ENCODE data around the gene SMPD3.

The SMPD3 gene

GRCh38 chr16:68367440-68367839, 80.9 kb downstream of the SMPD3 start:
- DNase-seq = no peak

GRCh38 chr16:68367030-68367429, 81.3 kb downstream of the SMPD3 start:
- peak; percentile 40 for DNase-seq

DNA sequence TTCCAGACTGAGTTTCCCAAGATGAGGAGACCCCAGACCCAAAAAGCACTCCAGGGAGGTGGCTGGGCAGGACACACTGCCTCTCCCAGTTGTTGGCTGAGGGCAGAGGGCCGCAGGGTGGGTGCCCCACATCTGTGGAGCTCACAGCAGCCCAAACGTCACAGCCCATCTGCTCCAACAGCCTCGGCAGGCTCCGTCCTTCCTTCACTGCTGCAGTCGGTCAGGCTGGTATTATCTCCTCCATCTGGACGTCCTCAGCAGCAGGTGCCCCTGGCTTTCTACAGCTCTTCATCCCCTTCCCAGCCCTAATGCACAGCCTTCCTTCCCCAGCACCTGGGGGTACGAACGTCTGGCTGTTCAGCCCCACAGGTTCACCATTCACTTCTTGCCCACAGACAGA, 82.2 kb downstream of the SMPD3 start:
- no peak for DNase-seq

DNA sequence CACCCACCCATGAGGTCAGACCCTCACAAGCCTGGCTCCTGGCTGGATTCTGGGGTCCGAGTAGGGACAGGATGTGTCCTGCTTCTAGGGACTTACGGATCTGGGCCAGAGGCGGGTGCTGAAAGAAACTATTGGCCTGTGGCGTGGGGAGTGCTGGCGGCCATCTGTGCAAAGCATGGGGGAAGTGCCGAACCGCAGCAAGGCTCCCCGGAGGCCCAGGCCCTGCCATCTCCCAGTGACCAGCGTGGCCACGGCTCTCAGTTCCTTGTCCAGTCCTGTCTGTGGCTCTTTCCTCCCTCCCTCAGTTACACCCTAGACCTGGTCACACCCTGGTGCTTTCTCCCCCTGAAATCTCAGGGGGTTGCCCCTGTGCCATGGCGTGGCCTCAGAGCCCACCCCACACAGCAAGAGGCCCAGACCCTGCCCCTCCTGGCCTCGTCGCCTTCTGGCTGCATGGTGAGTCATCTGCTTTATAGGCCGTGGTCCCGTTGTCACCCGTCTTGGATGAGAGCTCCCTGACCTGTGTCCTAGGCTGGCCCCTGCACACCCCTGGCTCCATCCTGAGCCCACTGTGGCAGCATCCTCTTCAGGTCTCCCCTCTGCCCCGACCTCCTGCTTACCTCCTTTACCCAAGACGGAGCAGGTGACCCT, 83.0 kb downstream of the SMPD3 start:
- DNase-seq = no peak

DNA sequence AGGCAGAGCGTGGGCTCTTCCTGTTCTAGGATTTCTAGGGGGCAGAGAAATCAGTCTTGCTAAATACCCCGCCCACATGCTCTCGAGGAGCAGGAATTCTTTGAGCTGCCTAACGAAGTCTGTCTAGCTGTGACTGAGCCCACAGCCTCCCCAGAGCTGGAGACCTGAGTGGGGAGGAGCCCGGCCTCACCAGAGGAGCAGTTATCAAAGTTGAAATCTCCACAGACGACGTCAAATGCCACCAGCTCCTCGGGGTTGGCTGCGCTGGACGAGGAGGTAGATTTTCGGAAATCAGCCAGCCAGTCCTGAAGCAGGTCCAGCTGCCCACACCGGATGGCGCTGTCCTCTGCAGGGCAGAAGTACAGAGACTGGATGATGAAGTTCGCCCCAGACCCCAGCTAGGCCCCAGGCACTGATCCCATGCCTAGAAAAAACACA, 83.7 kb downstream of the SMPD3 start:
- no peak for DNase-seq

- DNase-seq = no peak
These were observed 84.4 kb downstream of the SMPD3 start for GRCh38 chr16:68363658-68364521.

- no peak for DNase-seq
These were observed 85.2 kb downstream of the SMPD3 start for GRCh38 chr16:68362947-68363657.

GRCh38 chr16:68362262-68362913, 85.9 kb downstream of the SMPD3 start:
- no peak for DNase-seq

GRCh38 chr16:68361485-68361884, 86.8 kb downstream of the SMPD3 start:
- no peak for DNase-seq

DNA sequence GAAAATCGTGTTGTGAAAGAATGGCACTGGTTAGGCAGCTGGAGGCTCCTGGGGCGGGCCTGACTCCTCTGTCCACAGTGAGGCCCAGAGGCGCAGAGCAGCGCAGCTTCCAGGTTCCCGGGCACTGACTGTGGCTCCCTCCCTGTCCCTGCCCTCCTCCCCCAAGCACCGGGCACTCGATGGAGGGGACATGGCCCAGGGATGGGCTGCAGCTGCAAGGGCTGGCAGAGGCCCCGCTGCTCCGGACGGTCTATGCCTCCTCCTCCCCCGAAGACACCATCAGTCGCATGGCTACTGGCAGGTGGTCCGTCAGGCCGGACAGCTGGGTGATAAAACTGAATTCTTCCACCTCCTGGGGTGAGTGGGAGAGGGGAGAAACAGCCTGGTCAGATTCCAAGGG, 87.4 kb downstream of the SMPD3 start:
- no peak for DNase-seq

- no peak for DNase-seq
These were observed 87.8 kb downstream of the SMPD3 start for GRCh38 chr16:68360547-68360946.

DNA sequence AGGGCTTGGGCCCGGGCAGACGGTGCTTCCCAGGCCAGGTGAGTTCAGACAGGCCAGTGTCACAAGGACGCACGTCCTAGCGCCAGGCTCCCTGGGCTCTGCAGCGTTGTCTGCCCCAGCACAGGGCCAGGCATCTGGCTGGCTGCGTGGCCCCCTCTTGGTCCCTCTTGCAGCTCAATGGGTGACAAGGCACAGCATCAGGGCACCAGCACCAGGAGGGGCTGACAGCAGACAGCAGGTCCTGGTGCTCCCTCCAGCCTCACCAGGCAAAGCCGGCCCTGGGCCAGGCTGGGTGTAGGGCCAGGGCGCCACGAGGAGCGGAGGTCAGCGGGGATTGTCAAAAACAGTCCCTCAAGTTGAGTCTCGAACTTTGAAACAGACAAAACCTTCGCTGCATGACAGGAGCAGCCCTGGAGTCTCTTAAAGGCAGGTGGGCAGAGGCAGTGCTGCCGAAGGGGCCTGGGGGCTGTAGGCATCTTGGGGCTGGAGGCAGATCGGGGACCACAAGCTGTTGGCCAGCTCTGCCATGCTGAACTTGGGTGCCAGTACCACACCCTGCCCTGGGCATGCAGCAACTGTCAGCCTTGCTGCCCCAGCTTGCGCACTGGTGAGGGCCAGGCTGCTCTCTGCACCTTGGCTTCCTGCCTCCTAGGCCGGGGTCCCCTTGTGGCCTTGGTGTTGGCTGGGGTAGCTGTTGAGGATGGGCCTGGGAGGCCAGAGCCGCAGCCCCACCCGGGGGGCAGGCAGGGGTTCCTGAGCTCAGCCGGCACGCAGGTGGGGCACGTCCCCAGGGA, 88.7 kb downstream of the SMPD3 start:
- no peak for DNase-seq

DNA sequence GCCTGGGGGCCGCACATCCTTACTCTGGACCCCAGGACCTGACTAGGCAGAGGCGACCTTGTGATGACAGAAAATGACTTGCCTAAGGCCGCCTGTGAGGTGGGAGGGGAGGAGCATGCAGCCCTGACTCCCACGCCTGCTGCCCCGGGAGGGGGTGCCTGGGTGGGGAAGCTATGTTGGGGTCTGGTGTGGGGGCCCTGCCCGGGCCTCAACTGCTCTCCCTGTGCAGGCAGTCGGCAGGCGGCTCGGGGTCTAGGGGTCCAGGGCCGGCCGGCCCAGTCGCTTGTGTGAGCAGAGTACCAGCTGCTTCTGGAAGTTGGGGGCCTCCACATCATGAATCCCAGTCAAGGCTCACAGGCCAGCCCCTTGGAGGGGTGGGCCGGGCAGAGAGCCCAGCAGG, 89.4 kb downstream of the SMPD3 start:
- no peak for DNase-seq

GRCh38 chr16:68357923-68358322, 90.4 kb downstream of the SMPD3 start:
- no peak for DNase-seq

DNA sequence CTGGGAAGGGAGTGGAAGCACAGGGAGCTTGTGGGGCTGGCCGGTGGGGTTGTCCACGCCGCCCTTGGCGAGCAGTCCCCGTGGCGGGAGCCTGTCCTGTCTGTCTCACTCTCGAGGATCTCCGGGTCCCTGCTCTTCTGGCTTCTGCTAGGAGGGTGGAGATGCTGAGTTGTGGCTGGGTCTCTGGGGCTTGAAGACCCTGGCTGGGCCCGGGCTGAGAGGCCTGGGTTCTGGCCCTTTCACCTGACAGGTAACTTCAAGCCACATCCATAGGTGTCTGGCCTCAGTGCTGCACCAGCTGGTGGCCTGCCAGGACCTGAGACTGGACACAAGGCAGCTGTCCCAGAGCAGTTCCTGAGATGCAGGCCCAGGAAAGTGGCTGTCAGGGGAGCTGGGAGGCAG, 90.8 kb downstream of the SMPD3 start:
- DNase-seq = no peak

DNA sequence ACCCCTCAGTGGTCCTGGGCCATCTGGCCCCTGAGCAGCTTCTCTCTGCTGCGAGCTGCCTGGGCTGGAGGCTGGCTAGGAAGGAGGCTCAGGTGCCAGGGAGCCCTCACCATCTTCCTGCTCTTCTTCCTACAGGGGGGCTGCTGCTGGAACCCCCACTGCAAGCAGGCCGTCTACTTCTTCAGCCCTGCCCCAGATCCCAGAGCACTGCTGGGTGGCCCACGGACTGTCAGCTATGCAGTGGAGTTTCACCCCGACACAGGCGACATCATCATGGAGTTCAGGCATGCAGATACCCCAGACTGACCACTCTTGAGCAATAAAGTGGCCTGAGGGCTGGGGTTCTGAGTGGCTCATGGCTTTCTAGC, 91.4 kb downstream of the SMPD3 start:
- DNase-seq = no peak

DNA sequence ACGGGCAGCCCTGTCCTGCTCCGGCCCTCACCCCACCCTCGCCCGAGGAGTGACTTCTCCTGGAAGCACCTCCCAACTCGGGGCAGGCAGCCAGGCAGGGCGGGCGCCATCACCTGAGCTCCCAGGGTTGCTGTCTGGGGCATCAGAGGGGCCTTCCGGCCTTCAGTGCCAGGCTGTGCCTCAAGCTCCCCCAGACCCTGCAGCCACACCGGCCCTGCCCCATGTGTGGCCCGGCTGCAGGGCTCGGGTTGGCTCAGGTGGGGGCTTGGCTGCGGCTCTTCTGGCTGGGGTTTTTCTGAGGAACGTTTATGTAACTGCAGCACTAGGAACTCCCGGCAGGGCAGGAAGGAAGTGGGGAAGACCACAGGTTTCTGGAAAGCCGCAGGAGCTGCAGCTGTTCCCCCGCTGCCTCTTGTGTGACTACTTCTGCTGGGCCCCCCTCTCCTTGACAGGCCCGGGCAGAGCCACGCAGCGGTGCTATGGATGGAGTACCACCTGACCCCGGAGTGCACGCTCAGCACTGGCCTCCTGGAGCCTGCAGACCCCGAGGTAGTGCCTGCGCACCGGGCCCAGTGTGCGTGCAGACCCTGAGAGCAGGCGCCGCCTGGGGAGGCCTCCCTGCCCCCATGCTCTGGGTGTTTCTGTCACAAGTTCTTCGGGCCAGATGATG, 91.9 kb downstream of the SMPD3 start:
- DNase-seq = peak; percentile 70

DNA sequence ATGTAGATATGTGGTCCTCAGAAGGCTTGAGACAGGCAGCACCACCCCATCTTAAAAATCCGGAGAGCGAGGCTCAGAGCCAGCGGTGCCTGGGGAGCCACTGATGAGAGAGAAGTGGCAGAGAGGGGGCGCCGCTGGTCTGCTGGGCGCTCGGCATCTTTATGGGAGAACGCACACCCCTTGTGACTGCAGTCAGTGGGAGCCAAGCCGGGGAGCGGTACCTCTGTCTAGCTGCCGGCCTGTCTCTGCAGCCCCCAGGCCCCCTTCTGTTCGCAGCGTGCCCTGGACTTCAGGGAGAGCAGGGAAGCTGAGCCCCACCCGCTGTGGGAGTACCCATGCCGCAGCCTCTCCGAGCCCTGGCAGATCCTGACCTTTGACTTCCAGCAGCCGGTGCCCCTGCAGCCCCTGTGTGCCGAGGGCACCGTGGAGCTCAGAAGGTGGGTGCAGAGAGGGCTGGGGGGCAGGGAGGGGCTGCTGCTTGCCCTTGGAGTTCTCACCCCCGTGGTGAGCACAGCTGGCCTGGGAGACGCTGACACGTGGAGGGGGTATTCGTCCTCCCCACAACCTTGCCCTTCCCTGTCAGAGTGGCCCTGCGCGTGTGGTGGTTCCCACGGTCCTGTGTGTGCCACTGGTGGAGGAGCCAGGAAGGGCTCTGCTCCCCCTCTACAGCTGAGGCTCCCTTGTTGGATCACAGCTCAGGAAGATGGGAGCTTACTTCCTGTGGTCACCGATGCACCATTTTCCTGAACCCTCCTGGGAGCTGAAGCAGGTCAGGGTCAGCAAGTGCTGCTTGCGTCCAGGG, 92.7 kb downstream of the SMPD3 start:
- DNase-seq = no peak

GRCh38 chr16:68354816-68355215, 93.5 kb downstream of the SMPD3 start:
- no peak for DNase-seq

DNA sequence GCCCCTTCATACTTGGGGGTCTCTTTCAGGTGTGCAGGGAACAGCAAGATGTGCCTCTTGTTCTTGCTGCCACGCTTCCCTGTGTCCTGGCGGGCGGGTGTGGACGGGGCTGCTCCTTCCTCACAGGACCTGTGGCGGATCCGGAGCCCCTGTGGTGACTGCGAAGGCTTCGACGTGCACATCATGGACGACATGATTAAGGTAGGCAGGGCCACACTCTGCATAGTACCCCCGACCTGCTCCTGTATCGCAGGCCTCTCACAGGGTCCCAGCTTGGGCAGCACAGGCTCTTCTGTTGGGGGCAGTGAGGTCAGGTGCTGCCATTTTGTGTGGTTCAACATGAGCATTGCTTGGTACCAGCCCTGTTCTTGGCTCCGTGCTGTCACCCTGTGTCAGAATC, 94.9 kb downstream of the SMPD3 start:
- no peak for DNase-seq

DNA sequence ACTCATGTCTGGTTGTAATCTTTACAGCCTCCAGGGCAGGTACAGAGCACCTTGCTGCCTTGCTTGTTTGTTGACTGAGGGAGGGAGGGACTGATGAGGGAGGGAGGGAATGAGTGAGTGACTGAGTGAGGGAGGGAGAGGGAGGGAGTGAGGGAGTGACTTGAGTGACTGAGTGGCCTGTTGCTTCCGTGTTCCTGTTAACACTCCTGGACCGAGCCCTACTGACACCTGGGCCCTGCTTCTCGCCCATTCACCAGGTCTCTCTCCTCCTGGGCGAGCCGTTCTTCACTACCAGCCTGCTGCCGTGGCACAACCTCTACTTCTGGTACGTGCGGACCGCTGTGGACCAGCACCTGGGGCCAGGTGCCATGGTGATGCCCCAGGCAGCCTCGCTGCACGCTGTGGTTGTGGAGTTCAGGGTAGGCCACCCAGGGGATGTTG, 96.3 kb downstream of the SMPD3 start:
- DNase-seq = no peak
